ENCODE data around the gene TFB1M. TPM values are rescaled to one million over a fixed set of nuclear protein-coding genes. Genes with fewer than 3 reads are reported as not detected.

The TFB1M gene
- total RNA-seq, 1 donor from 2014 or later, result 16.3 TPM

GRCh38 chr6:155297669-155298068 is 16.6 kb downstream of the TFB1M start:
- no peak for ATAC-seq

GRCh38 chr6:155292711-155293110 is 21.6 kb downstream of the TFB1M start:
- ATAC-seq, result no peak

GRCh38 chr6:155291291-155291690 is 23.0 kb downstream of the TFB1M start:
- no peak for ATAC-seq

GRCh38 chr6:155290491-155290890 is 23.8 kb downstream of the TFB1M start:
- no peak for ATAC-seq

GRCh38 chr6:155287762-155288161 is 26.5 kb downstream of the TFB1M start:
- ATAC-seq, result no peak

- ATAC-seq, result no peak
These were observed 29.5 kb downstream of the TFB1M start for GRCh38 chr6:155284775-155285174.

GRCh38 chr6:155278319-155279049 is 35.8 kb downstream of the TFB1M start:
- ATAC-seq, result peak; percentile 70

- ATAC-seq, result no peak
These were observed 37.6 kb downstream of the TFB1M start for GRCh38 chr6:155276638-155277037.

GRCh38 chr6:155275808-155276480 is 38.3 kb downstream of the TFB1M start:
- no peak for ATAC-seq

- peak; percentile 98 for ATAC-seq
These were observed 39.8 kb downstream of the TFB1M start for GRCh38 chr6:155274533-155274932.

GRCh38 chr6:155274106-155274505 is 40.2 kb downstream of the TFB1M start:
- ATAC-seq, result no peak

- ATAC-seq, result no peak
These were observed 40.9 kb downstream of the TFB1M start for GRCh38 chr6:155273431-155273830.

- ATAC-seq, result no peak
These were observed 41.7 kb downstream of the TFB1M start for GRCh38 chr6:155272353-155273232.

- ATAC-seq, result no peak
These were observed 43.1 kb downstream of the TFB1M start for GRCh38 chr6:155271145-155271544.

- ATAC-seq, result no peak
These were observed 43.7 kb downstream of the TFB1M start for GRCh38 chr6:155270561-155271091.

GRCh38 chr6:155269765-155270164 is 44.5 kb downstream of the TFB1M start:
- no peak for ATAC-seq

- ATAC-seq, result peak; percentile 31
These were observed 46.0 kb downstream of the TFB1M start for GRCh38 chr6:155268088-155268867.

- peak; percentile 78 for ATAC-seq
These were observed 46.9 kb downstream of the TFB1M start for GRCh38 chr6:155267411-155267810.

GRCh38 chr6:155265843-155266535 is 48.3 kb downstream of the TFB1M start:
- ATAC-seq, result no peak

GRCh38 chr6:155264693-155265320 is 49.5 kb downstream of the TFB1M start:
- peak; percentile 33 for ATAC-seq

All from esophagus mucosa (tissue), 1 donor.